Pancreas (tissue), 10 donors: ENCODE measurements around the gene GLI3. TPM values are rescaled to one million over a fixed set of nuclear protein-coding genes. Genes with fewer than 3 reads are reported as not detected.
A peak's percentile ranks its signal among the peaks of the same experiment; 100 is the strongest.

Source experiments
- ATAC-seq, 4 donors: fragments of 200-7000 bp; cut with Tn5 transposase; one replicate each; pipeline versions ENCODE4 v1.8.0 to v1.9.1; 2020; ENCODE audit warnings: mild to moderate bottlenecking in 4 of 4, moderate library complexity in 4 of 4
- DNase-seq, 6 donors: peaks; one replicate each; pipeline ENCODE4 v3.0.0-alpha.2; 2020
- FAIRE-seq: peaks from 2 replicates; lab custom pipeline; 2012; peaks lifted over from hg19 to GRCh38; lab: Jason Lieb, UNC
- H3K27ac ChIP-seq, 4 donors: fragments of 200-600 bp; sonication (generic); 1 replicate in 3 of 4; 2 replicates in 1 of 4; pipeline versions ENCODE4 v1.5.0 to v1.8.0; 2020
- H3K27me3 ChIP-seq, 4 donors: fragments of 200-600 bp; one replicate each; pipeline ENCODE4 v1.8.0; 2021
- H3K36me3 ChIP-seq, 3 donors: fragments of 200-600 bp; sonication (generic) in 1 of 3; one replicate each; pipeline versions ENCODE4 v1.5.0 to v1.8.0; 2020 to 2021
- H3K4me1 ChIP-seq, 3 donors: fragments of 200-600 bp; one replicate each; pipeline ENCODE4 v1.8.0; 2021
- H3K4me3 ChIP-seq, 4 donors: fragments of 200-600 bp; sonication (generic) in 2 of 4; one replicate each; pipeline versions ENCODE4 v1.5.0 to v1.8.0; 2020 to 2021
- H3K9me3 ChIP-seq, 4 donors: fragments of 200-600 bp; one replicate each; pipeline ENCODE4 v1.8.0; 2021
- WGBS, 2 donors: extraction: QIAGEN DNeasy Blood & Tissue Kit; methylation state at CpG; one replicate each; pipeline ENCODE4 v1.1.7; 2013; 5-methylcytosine and 5-hydroxymethylcytosine counted together
- intact Hi-C, 3 donors: fragments of 100-400 bp; cut with DNase I; formaldehyde crosslinking; loops; one replicate each; pipeline versions ENCODE4 v1.11.1 to v1.14.2; 2022
- polyA plus RNA-seq, 2 donors: library from polyadenylated mRNA; stranded (reverse); fragments of 200-250 nt; gene quantifications; one replicate each; pipeline ENCODE4 v1.2.3, GENCODE V29; 2013
- total RNA-seq, 6 donors: library from RNA; stranded (reverse); fragmentation: NEBNext Ultra II Directional in 4 of 6; extraction: Animal tissue kit (Norgen Biotek cat#: 25700) in 4 of 6; gene quantifications; one replicate each; pipeline versions ENCODE4 v1.2.1 to v1.2.4, GENCODE V29; 2021 to 2023
- TF ChIP-seq, protein P1 (sequence below), 4 donors: fragments of 200-600 bp; sonication (generic) in 3 of 4; IDR thresholded peaks; one replicate each; pipeline versions ENCODE4 v1.5.0 to v1.8.0; 2021; ENCODE audit warnings: antibody characterized with exemption in 4 of 4
- donor health status: healthy with polysubstance abuse.
- donor health status: DM: no; HTN: no; CAD: no; lungs with moderate emphysema.
- donor health status: DM: no; HTN: no; CAD: no.
- donor health status: control.
- donor health status: control.
- donor health status: Bipolar disorder and iron deficiency.
- donor health status: DM: yes; HTN: yes; CAD: no.
- donor health status: DM: no; HTN: no; CAD: no.
- donor health status: DM: no; HTN: no; CAD: no.
- donor health status: DM: yes; HTN: yes; CAD: no.

Gene GLI3
- total and polyA plus RNA-seq, 8 donors = 0.38 to 6.2 (median 1.4) TPM

DNA sequence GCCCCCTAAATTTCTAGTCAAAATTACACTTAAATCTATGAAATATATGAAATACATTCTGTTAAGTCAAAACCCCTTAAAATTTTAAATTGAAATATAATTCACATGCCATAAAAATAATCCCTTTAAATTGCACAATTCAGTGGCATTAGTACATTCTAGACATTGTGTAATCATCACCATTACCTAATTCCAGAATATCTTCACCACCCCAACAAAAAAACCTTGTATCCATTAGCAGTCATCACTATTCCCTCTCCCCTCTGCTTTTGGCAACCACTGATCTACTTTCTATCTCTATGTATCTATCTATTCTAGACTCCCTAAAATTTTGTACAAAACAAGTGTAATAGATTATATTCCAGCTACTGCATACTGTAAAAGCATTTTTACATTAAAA lies 261.2 kb downstream of the GLI3 start:
- H3K4me3 ChIP-seq = no peak overlapping the region
- H3K27me3 ChIP-seq = no peaks in the 10 kb centered on the region
- FAIRE-seq (no peak), ATAC-seq (peak in 1 of 4 donors; percentile 14), DNase-seq (no peak)
- no peak overlapping the region for H3K27ac ChIP-seq
- H3K9me3 ChIP-seq = no peaks in the 10 kb centered on the region
- no peaks in the 10 kb centered on the region for H3K36me3 ChIP-seq
- TF ChIP-seq, protein P1, sequence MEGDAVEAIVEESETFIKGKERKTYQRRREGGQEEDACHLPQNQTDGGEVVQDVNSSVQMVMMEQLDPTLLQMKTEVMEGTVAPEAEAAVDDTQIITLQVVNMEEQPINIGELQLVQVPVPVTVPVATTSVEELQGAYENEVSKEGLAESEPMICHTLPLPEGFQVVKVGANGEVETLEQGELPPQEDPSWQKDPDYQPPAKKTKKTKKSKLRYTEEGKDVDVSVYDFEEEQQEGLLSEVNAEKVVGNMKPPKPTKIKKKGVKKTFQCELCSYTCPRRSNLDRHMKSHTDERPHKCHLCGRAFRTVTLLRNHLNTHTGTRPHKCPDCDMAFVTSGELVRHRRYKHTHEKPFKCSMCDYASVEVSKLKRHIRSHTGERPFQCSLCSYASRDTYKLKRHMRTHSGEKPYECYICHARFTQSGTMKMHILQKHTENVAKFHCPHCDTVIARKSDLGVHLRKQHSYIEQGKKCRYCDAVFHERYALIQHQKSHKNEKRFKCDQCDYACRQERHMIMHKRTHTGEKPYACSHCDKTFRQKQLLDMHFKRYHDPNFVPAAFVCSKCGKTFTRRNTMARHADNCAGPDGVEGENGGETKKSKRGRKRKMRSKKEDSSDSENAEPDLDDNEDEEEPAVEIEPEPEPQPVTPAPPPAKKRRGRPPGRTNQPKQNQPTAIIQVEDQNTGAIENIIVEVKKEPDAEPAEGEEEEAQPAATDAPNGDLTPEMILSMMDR (IDR thresholded peaks at IDR 0.05) = no peak
- intact Hi-C loops = no loop called here
- H3K4me1 ChIP-seq = peaks cover 0 to 4% (median 0%) of the 10 kb centered on the region in 3 donors

DNA sequence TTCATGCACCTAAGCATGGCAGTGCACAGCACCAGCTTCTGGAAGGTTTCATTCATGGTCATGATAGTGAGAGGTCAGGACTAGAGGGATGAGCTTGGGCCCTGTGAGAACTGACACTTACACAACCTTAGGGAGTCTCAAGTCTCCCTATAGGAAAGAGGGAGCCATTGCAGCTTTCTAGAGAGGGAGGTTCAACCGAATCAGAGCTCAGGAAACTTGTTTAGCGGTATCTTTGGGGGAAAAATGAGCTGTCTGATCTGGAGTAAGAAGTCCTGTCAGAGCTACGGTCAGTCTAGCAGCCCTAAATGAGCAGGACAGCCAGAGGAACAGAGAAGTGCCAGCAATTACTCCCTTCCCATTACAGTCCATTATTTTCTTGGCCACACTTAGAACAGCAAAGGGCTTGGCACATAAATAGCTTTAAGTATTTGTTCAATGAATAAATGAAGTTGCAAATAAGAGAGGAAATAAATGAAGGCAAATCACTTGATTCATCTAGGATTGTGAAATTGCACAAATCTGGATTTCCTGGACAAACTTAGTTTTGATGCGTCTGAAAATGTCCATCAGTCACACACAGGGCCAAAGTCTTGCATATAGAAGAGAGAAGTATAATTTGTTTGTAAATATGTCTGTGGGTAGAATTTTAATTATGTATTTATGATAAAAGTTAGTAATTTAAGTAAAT lies 262.0 kb downstream of the GLI3 start:
- no peak for FAIRE-seq

DNA sequence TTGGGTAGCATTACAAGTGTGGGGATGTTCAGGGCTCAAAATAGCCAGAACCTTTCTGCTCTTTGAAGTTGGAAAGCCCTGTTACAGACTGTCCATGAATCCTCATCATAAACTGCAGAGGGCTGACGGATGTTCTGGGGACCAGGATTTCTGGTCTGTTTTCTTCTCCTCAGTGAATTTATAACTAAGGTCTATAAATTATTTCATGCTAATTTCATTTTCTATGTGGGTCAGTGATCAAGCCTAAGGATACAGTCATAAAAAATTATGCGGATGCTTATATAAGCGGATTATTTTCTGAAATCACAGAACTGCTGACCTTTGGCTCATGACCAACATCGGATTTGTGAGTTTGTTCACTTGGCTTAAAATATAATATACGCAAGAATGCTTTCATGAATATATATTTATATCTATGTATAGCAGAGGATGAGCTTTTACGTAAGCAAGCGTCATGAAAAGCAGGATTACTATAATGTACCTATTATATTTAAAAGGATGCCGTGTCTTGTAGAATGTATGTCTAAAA lies 263.7 kb downstream of the GLI3 start:
- H3K27me3 ChIP-seq = no peaks in the 10 kb centered on the region
- H3K9me3 ChIP-seq = no peaks in the 10 kb centered on the region
- H3K4me1 ChIP-seq = no peaks in the 10 kb centered on the region
- no peaks in the 10 kb centered on the region for H3K36me3 ChIP-seq
- DNase-seq (no peak), FAIRE-seq (no peak), ATAC-seq (no peak)
- no peak overlapping the region for H3K27ac ChIP-seq
- intact Hi-C loops = no loop called here
- WGBS, 2 donors = 83 to 85% methylated on average over 8 of the region's 8 CpGs
- TF ChIP-seq, protein P1 (IDR thresholded peaks at IDR 0.05) = no peak
- no peak overlapping the region for H3K4me3 ChIP-seq

More for the DNA sequence above, 262.0 kb downstream of the GLI3 start:
- Histone ChIP-seq H3K36me3 (no peaks in the 10 kb centered on the region), H3K4me1 (peaks cover 0 to 1% (median 0%) of the 10 kb centered on the region in 3 donors), H3K27ac (no peak overlapping the region), H3K9me3 (no peaks in the 10 kb centered on the region), H3K27me3 (no peaks in the 10 kb centered on the region), H3K4me3 (no peak overlapping the region)
- ATAC-seq (no peak), DNase-seq (no peak)
- intact Hi-C loops = no loop called here
- WGBS, 2 donors = 59 to 69% methylated on average over 4 of the region's 4 CpGs
- TF ChIP-seq, protein P1 (IDR thresholded peaks at IDR 0.05) = no peak

DNA sequence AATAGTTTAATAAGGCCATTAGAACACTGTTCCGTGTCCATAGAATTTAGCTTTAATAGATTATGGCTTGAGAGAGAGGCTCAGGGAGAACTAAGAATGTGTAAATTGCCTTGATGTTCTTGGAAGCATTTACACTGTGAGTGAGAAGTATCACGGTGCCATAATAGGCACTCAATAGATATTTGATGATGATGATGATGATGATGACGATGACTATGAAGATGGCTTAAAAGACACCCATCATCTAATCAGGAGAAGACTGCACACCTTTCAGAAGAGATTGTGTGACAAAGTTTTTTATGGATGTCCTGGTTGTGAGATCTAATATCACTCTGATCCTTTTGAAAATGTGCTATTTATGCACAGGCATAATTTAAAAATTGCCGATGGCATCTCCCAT lies 264.2 kb downstream of the GLI3 start:
- DNase-seq = no peak
- H3K4me3 ChIP-seq = no peak overlapping the region
- intact Hi-C loops = no loop called here
- TF ChIP-seq, protein P1 (IDR thresholded peaks at IDR 0.05) = no peak
- WGBS, 2 donors = 69 to 76% methylated on average over 4 of the region's 4 CpGs
- no peaks in the 10 kb centered on the region for H3K27me3 ChIP-seq
- no peak for ATAC-seq
- no peaks in the 10 kb centered on the region for H3K36me3 ChIP-seq
- no peak for FAIRE-seq
- H3K27ac ChIP-seq = no peak overlapping the region
- no peaks in the 10 kb centered on the region for H3K9me3 ChIP-seq
- H3K4me1 ChIP-seq = no peaks in the 10 kb centered on the region

DNA sequence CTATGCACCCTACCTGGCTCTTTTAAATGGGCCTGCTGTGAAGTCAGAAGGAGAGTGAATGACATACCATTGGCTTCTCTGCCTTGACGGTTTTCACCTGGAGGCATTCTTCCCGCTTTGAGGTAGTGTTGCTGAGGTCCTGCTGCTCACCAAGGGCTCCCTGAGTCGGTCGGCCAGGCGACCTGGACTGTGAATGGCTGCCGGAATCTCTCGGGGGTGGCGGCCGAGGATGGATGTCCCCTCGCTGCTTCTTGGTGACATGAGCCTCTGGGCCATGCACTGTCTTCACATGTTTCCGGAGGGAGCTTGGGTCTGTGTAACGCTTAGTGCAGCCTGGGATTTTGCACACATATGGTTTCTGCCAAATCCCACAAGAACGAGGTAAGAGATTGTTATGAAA lies 264.7 kb downstream of the GLI3 start:
- WGBS, 2 donors = 71 to 76% methylated on average over 13 of the region's 13 CpGs
- FAIRE-seq (no peak), ATAC-seq (no peak), DNase-seq (peak in 1 of 6 donors; percentile 26)
- no peaks in the 10 kb centered on the region for H3K9me3 ChIP-seq
- H3K4me1 ChIP-seq = no peaks in the 10 kb centered on the region
- TF ChIP-seq, protein P1 (IDR thresholded peaks at IDR 0.05) = no peak
- no peaks in the 10 kb centered on the region for H3K36me3 ChIP-seq
- intact Hi-C loops = no loop called here
- H3K4me3 ChIP-seq = no peak overlapping the region
- H3K27ac ChIP-seq = no peak overlapping the region
- H3K27me3 ChIP-seq = no peaks in the 10 kb centered on the region
